Breast epithelium (tissue), 4 donors: Measurements from ENCODE around the gene PCDHA1. TPM values are rescaled to one million over a fixed set of nuclear protein-coding genes. Genes with fewer than 3 reads are reported as not detected.
"Not testable (repeated sequence)": the region's sequence is repeated elsewhere in the genome, so short reads cannot be mapped to it uniquely, and the experiment has no call there.

ENCODE experiments used
- DNase-seq, 2 donors: peaks; one replicate each; pipeline ENCODE4 v3.0.0-alpha.2; 2019; ENCODE audit warnings: low spot score in 2 of 2
- H3K27ac ChIP-seq, 2 donors: fragments of 200-600 bp; sonication (generic) in 1 of 2; one replicate each; pipeline ENCODE4 v1.5.1; 2016 to 2019; ENCODE audit warnings: mild to moderate bottlenecking in 1 of 2
- H3K27me3 ChIP-seq, 2 donors: fragments of 200-600 bp; sonication (generic) in 1 of 2; one replicate each; pipeline versions ENCODE4 v1.5.1 to v1.6.0; 2017 to 2019; ENCODE audit warnings: control low read depth in 1 of 2, mild to moderate bottlenecking in 1 of 2
- H3K36me3 ChIP-seq: fragments of 200-600 bp; one replicate; pipeline ENCODE4 v1.5.1; 2019
- H3K4me1 ChIP-seq, 2 donors: fragments of 200-600 bp; sonication (generic); one replicate each; pipeline ENCODE4 v1.5.1; 2016 to 2019; ENCODE audit warnings: control low read depth in 1 of 2
- H3K4me3 ChIP-seq, 3 donors: fragments of 200-600 bp; sonication (generic); 1 replicate in 2 of 3; 2 replicates in 1 of 3; pipeline ENCODE4 v1.5.1; 2016 to 2019; ENCODE audit warnings: mild to moderate bottlenecking in 3 of 3, moderate library complexity in 2 of 3
- H3K9me3 ChIP-seq, 2 donors: fragments of 200-600 bp; sonication (generic) in 1 of 2; one replicate each; pipeline ENCODE4 v1.5.1; 2016 to 2019; ENCODE audit warnings: control low read depth in 1 of 2
- CTCF ChIP-seq, 3 donors: fragments of 450-650 bp; IDR thresholded peaks; one replicate each; pipeline ENCODE4 v1.5.1; 2016 to 2017; ENCODE audit warnings: antibody characterized with exemption in 3 of 3, mild to moderate bottlenecking in 3 of 3, moderate library complexity in 3 of 3
- POLR2A ChIP-seq: fragments of 450-650 bp; IDR thresholded peaks from one replicate; pipeline ENCODE4 v1.6.1; 2016; ENCODE audit warnings: antibody characterized with exemption, mild to moderate bottlenecking, moderate library complexity
- POLR2AphosphoS5 ChIP-seq, 3 donors: sonication (generic); formaldehyde crosslinking; IDR thresholded peaks; one replicate each; pipeline ENCODE4 v1.6.1; 2017; ENCODE audit warnings: antibody characterized with exemption in 3 of 3
- intact Hi-C: fragments of 100-400 bp; cut with DNase I; formaldehyde crosslinking; loops from one replicate; pipeline ENCODE4 v1.15.1; 2023; ENCODE audit warnings: low total_unique reads
- total RNA-seq, 3 donors: library from RNA; depleted of rRNA; stranded (reverse); fragments of >200 nt; gene quantifications; one replicate each; pipeline ENCODE4 v1.1.0, GENCODE V29; 2016

Gene PCDHA1
- total RNA-seq, 3 donors from 2014 or later, result not detected

GRCh38 chr5:140801494-140801841 lies 15.5 kb downstream of the PCDHA1 start:
- H3K27me3 ChIP-seq, result no peaks in the 10 kb centered on the region
- H3K27ac ChIP-seq, result no peak overlapping the region
- peaks cover 34 to 58% of the 10 kb centered on the region in 2 donors for H3K9me3 ChIP-seq
- no peaks in the 10 kb centered on the region for H3K36me3 ChIP-seq
- TF ChIP-seq POLR2A, result no peak
- TF ChIP-seq POLR2AphosphoS5 (IDR thresholded peaks at IDR 0.05), result no peak
- TF ChIP-seq CTCF (IDR thresholded peaks at IDR 0.05), result peak in 2 of 3 donors; percentile 8 to 18
- peak overlapping the region; percentile 25 to 62 (median 38) for H3K4me3 ChIP-seq
- no peaks in the 10 kb centered on the region for H3K4me1 ChIP-seq
- intact Hi-C loops, result no loop called here
- DNase-seq, result no peak

GRCh38 chr5:140802381-140802780 lies 16.4 kb downstream of the PCDHA1 start:
- H3K4me1 ChIP-seq, H3K27me3 ChIP-seq, H3K4me3 ChIP-seq, H3K36me3 ChIP-seq, H3K27ac ChIP-seq, intact Hi-C loops, DNase-seq: not testable (repeated sequence)
- peaks cover 34 to 59% of the 10 kb centered on the region in 2 donors for H3K9me3 ChIP-seq

GRCh38 chr5:140802781-140803271 lies 16.9 kb downstream of the PCDHA1 start:
- H3K4me3 ChIP-seq, result peak overlapping the region in 1 of 3 donors; percentile 24
- H3K27me3 ChIP-seq, result no peaks in the 10 kb centered on the region
- H3K9me3 ChIP-seq, result peaks cover 34 to 59% of the 10 kb centered on the region in 2 donors
- DNase-seq, result no peak
- H3K36me3 ChIP-seq, result no peaks in the 10 kb centered on the region
- no peak for TF ChIP-seq POLR2AphosphoS5 (IDR thresholded peaks at IDR 0.05)
- TF ChIP-seq POLR2A, result no peak
- no peak for TF ChIP-seq CTCF (IDR thresholded peaks at IDR 0.05)
- intact Hi-C loops, result no loop called here
- no peaks in the 10 kb centered on the region for H3K4me1 ChIP-seq
- no peak overlapping the region for H3K27ac ChIP-seq

GRCh38 chr5:140806834-140807775 lies 21.2 kb downstream of the PCDHA1 start, which contains the start of gene PCDHA4:
TSS of gene PCDHA4 (plus strand) at chr5:140807068.
- peak within 1 kb of the TSS; percentile 20 to 61 (median 46) for H3K4me3 ChIP-seq
- no peak for TF ChIP-seq POLR2AphosphoS5 (IDR thresholded peaks at IDR 0.05)
- peak in 1 of 3 donors; percentile 31 for TF ChIP-seq CTCF (IDR thresholded peaks at IDR 0.05)
- peak within 1 kb of the TSS in 1 of 2 donors; percentile 39 for H3K27ac ChIP-seq
- H3K27me3 ChIP-seq, result no peaks in the 10 kb centered on the region
- no peaks in the 10 kb centered on the region for H3K36me3 ChIP-seq
- H3K9me3 ChIP-seq, result peaks cover 36 to 64% of the 10 kb centered on the region in 2 donors
- no peak for DNase-seq
- no peaks in the 10 kb centered on the region for H3K4me1 ChIP-seq
- intact Hi-C loops, result no loop called here

GRCh38 chr5:140808241-140808888 lies 22.4 kb downstream of the PCDHA1 start:
- H3K27ac ChIP-seq, H3K4me3 ChIP-seq, H3K4me1 ChIP-seq, H3K36me3 ChIP-seq, intact Hi-C loops, H3K27me3 ChIP-seq, DNase-seq: not testable (repeated sequence)
- peaks cover 24 to 62% of the 10 kb centered on the region in 2 donors for H3K9me3 ChIP-seq

- Histone ChIP-seq H3K27ac (no peak overlapping the region), H3K27me3 (no peaks in the 10 kb centered on the region), H3K4me3 (no peak overlapping the region), H3K36me3 (no peaks in the 10 kb centered on the region), H3K4me1 (no peaks in the 10 kb centered on the region), H3K9me3 (peaks cover 28 to 66% of the 10 kb centered on the region in 2 donors)
- intact Hi-C loops, result no loop called here
- no peak for DNase-seq
- TF ChIP-seq CTCF (IDR thresholded peaks at IDR 0.05) (no peak), POLR2A (no peak), POLR2AphosphoS5 (IDR thresholded peaks at IDR 0.05) (no peak)
These were observed 22.9 kb downstream of the PCDHA1 start for GRCh38 chr5:140808889-140809291.
